ENCODE data around the gene PLIN3.
"Not testable (repeated sequence)": the region's sequence is repeated elsewhere in the genome, so short reads cannot be mapped to it uniquely, and the experiment has no call there.

The PLIN3 gene

DNA sequence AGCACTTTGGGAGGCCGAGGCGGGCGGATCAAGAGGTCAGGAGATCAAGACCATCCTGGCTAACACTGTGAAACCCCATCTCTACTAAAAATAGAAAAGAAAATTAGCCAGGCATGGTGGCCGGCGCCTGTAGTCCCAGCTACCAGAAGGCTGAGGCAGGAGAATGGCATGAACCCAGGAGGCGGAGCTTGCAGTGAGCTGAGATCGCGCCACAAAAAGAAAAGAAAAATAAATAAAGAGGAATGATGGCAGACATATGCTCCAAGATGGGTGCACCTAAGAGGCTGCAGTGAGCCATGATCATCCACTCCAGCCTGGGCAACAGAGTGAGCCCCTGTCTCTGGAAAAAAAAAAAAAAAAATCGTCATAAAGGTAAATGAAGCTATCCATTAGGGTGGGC is 21.5 kb downstream of the PLIN3 start:
- not testable (repeated sequence) for DNase-seq

DNA sequence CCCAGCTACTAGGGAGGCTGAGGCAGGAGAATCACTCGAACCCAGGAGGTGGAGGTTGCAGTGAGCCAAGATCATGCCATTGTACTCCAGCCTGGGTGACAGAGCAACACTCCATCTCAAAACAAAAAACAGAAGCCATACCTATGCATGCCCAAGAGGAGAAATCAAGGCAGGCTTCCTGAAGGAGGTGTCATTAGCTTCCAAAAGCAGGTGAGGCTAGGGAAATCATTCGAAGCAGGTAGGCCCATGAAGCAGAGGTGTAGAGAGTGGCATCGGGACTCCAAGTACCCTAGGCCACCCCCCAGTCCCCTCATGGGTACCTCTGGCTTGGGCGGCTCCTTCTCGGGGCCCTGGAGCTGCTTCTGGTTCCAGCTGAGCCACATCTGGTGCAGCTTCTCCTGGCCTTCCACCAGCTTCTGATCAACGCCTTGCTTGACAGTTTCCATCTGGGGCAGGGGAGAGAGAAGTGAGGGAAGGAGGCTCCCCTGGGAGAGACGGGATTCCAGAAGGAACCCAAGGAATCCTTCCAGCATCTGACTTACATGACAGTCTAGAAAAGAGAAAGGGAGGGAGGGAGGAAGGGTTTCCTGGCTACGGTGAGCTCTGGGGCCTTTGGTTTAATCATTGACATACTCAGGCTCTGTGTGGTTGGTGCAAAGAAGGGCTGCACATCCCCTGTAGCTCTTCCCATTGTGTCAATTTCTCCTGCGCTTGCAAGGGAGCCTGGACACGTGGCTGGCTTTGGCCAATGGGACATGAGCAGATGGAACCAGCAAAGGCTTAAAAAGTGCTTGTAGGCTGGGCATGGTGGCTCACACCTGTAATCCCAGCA is 22.9 kb downstream of the PLIN3 start:
- DNase-seq: no peak

DNA sequence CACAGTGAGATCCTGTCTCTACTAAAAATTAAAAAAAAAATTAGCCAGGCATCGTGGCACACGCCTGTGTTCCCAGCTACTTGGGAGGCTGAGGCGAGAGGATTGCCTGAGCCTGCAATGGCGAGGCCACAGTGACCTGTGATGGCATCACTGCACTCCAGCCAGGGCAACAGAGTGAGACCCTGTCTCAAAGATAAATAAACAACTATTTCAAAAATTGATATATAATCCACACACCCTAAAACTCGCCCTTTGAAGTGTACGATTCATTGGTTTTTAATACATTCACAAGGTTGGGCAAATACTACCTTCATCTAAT is 23.9 kb downstream of the PLIN3 start:
- no peak for DNase-seq

DNA sequence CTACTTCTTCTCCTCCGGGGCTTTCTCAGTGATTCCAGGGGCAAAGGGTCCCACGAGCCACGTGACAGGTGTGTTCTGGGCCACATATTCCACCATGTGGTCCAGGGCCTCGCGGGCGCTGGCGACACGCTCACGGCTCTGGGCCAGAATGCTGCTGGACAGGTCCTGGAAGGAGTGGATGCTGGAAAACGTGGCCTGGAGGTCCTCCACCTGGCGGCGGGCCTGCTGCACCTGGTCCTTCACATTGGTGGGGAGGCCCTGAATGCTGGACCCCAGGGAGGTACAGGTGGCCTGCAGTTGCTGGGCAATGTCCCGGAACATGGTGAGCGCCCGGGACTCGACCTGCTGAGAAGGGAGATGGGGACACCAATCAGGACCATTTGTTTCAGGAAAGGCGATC is 28.3 kb downstream of the PLIN3 start:
- no peak for DNase-seq

DNA sequence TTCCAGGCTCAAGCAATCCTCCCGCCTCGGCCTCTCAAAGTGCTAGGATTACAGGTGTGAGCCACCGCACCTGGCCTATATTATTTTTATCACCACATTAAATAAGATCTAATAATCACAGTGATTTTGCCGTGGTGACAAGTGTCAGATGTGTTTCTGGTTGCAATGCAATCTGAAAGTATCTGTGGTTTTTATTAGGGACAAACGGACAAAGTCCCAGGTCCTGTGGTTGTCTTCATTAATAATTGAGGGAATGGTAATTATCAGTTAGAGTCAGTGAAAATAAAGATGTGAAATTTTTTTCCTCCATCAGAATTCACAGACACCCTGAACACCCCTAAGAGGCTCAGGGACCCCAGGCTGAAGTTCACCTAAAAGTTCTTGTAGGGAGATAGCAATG is 34.7 kb downstream of the PLIN3 start:
- no peak for DNase-seq

DNA sequence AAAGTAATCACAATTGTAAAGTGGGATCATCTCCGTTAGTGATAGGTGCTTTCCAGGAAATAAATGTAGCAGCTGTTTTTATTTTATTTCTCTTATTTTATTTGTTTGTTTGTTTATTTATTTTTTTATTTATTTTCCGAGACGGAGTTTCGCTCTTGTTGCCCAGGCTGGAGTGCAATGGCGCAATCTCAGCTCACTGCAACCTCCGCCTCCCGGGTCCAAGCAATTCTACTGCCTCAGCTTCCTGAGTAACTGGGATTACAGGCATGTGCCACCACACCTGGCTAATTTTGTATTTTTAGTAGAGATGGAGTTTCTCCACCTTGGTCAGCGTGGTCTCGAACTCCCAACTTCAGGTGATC is 35.5 kb downstream of the PLIN3 start:
- not testable (repeated sequence) for DNase-seq

DNA sequence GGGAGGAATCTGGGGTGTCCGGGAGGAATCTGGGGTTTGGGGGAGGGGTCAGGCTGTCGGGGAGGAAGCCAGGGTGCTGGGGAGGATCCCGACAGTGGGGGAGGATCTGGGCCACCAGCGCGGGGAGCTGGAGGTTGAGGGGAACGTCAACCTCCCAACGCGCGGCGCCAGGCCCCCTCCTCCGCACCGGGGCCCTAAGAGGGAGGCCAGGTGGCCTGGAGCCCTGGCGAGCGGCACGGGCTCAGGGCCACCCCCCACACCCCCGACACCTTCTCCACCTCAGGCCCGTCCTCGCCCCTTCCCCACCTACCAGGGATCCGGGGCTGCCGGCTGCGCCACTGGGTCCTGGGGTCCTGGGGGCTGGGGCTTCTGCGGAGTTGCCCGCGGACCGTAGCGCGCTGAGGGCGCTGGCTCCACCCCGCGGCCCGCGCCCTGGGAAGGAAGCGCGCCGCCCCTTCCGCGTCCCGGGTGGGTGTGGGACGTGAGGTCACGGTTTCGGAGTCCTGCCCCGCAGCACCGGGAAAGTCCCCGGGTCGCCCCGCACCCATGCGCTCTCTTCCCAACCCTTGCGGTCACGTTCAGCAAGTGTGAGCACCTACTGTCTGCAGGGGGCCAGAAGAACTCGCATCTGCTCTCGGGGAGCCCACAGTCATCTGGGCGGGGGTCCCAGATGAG is 36.0 kb downstream of the PLIN3 start, which contains the start of gene TICAM1:
TSS of gene TICAM1 (minus strand) at position 409 of the 675 bp plus-strand sequence. CDS start 13,335 bp downstream, outside the sequence.
- DNase-seq: peak; percentile 31 to 55 (median 50)

DNA sequence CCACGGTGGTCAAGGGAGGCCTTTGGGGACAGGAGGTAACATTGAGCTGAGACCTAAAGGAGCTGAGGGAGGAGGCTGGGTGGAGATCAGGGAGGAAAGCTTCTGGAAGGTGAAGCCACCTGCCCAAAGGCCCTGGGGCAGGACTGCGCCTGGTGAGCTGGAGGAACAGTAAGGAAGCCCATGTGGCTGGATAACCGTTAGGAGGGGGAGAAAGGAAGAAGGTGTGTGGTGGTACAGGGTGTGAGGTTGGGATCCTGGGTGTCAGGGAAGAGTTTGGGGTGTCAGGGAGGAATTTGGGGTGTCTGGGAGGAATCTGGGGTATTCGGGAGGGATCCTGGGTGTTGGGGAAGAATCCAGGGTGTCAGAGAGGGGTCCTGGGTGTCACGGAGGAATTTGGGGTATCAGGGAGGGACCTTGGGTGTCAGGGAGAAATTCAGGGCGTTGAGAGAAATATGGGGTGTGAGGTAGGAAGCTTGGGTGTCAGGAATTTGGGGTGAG is 36.6 kb downstream of the PLIN3 start:
- no peak for DNase-seq

DNA sequence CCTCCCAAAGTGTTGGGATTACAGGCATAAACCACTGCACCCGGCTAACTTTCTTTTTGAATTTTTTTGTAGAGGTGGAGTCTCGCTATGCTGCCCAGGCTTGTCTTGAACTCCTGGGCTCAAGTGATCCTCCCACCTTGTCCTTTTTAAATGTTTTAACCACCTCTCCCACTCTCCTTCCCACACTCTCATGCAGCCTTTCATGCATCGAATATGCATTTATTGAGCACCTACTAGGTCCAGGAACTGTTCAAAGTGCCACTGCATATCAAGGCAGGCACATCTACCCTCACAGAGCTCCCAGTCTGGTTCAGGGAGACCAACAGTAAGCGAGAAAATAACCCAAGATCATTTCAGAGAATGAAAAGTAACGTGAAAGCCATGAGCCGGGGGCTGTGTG is 37.1 kb downstream of the PLIN3 start:
- DNase-seq: no peak

DNA sequence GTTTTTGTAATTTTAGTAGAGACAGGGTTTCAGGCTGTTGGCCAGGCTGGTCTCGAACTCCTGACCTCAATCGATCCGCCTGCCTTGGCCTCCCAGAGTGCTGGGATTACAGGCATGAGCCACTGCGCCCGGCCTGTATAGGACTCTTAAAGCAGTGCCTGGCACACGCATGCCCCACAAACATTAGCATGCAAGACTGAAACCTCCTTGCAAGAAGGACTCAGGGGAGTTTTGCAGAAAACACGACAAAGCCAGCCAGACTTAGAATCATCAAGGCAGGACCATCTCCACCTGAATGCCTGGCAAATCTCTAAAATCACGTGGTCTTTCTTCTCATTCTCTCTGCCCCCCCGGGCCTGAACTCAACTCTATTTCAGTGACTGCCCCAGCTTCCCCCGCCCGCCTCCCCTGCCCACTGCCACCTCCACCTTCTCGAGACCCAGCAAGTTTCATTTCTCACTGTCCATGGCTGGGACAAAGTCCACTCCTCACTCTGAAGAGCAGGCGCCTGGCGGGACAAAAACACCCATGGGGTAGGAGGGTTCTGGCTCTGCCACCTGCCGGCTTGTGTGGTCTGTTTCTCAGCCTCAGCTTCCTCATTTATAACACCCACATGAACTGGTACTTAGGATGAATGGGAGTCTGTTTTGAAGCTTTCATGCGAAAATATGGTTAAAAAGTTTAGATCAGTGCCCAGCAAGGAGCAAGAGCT is 38.3 kb downstream of the PLIN3 start:
- DNase-seq: no peak

DNA sequence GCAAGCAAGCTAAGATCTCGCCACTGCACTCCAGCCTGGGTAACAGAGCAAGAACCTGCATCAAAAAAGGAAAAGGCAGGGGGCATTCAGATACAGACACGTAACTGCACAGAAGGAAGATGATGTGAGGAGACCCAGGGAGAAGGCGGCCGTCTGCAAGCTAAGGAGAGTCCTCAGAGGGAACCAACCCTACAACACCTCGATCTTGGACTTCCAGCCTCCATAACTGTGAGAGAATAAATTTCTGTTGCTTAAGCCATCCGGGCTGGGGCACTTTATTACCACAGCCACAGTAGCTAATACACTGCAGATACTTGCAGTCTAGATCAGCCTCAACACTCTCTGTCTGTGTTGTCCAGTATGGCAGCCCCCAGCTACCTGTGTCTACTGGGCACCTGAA is 43.9 kb downstream of the PLIN3 start:
- no peak for DNase-seq

DNA sequence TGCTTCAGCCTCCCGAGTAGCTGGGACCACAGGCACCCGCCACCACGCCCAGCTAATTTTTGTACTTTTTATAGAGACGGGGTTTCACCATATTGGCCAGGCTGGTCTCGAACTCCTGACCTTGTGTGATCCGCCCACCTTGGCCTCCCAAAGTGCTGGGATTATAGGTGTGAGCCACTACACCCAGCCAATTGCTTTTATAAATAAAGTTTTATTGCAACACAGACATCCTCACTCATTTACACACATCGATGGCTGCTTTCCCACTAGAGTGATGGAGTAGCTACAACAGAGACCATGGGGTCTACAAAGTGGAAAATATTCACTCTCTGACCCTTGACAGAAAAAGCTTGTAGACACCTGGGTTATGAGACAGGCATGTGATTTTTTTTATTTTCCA is 45.1 kb downstream of the PLIN3 start:
- DNase-seq: not testable (repeated sequence)

DNA sequence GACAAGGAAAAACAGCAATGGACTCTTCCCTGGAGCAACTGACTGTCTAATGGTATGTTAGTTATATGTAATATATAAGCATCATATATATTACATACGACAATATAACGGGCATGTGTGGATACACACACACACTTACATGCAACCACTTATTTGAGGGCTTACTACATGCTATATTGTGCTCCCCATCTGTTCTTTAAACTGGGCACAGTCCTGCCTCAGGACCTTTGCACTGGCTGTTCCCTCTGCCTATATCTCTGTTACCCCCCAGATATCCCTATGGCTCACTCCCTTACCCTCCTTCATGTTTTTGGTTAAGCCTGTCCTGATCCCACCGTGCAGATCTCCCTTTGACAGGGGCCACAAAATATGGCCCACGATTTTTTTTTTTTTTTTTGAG is 46.2 kb downstream of the PLIN3 start:
- no peak for DNase-seq

DNA sequence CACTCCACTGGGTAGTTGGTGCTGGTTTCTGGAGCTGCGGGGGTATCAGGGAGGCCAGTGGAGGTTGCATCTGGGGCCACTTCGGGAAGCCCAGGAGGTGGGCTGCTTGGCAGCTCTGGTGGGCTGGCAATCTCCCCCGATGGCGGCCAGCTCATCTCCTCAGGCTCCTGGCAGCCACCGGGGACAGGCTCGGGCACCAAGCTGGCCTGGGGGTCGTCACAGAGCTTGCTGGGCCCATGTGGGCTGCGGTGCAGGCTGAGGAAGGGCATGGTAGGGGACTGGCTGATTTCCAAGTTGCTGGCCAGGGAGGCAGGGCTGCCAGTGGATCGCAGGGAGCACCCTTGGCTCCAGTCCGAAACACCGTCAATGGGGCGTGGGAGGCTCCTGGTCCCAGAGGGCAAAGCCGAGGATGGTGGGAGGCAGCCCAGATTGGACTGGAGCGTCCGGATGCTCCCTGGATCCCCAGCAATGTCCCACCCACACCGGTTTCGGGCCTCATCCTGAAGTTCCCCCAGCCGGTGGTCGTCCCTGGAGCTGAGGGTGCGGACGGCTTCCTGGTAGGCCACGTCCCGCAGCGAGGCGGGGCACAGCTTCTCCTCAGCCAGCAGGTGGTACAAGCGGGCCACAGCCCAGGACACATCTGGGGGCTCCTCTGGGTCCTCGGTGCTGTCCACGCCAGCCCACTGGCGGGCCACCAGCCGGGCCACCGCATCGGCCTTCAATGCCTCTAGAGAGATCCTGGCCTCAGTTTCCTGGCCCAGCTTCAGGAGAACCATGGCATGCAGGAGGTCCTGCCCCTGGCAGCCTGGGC is 49.8 kb downstream of the PLIN3 start:
- DNase-seq: no peak

DNA sequence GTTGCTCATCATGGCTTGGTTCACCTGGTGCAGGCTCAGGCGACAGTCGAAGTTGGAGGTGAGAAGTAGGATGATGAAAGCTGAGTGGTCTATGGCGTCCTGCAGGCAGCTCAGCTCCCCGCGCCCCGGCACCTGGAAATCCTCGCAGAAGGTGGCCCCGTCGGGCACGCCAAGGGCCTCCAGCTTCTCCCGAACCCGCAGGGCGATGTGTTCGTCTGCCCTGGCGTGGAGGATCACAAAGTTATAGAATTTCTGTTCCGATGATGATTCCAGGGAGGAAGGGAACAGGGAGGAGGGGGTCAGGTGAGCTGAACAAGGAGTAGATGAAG is 50.6 kb downstream of the PLIN3 start:
- DNase-seq: no peak

DNA sequence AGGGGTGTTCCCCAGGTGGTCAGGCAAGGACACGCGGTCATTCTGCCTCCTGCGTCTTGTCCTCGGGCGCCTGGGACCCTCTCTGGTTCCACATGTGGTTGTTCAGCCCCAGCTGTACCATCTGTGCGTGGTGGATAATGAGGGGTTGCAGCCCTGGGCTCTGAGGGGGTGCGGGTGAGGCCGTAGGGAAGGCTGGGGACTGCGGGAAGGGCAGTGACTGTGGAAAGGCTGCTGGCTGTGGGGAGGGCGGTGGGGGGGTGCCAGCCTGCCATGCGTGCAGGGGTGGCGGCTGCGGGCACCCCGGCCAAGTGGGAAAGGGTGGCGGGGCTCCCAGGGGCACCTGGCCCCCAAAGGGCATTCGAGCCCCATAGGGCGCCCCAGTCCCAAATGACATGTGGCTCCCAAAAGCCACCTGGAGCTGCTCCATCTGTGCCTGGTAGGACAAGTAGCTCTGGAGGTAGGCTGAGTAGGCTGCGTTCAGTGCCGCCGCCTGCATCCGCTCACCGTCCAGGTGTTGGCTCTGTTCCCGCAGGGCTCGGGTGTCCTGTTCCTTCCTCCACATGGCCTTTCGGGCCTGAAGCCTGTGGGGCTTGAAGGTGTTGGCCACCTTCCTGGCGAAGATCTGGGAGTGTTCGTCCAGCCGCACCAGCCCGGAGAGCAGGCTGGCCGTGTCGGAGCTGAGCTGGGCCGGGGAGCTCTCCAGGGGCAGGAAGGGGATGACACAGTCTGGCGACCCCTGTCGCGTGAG is 51.1 kb downstream of the PLIN3 start:
- DNase-seq: no peak

DNA sequence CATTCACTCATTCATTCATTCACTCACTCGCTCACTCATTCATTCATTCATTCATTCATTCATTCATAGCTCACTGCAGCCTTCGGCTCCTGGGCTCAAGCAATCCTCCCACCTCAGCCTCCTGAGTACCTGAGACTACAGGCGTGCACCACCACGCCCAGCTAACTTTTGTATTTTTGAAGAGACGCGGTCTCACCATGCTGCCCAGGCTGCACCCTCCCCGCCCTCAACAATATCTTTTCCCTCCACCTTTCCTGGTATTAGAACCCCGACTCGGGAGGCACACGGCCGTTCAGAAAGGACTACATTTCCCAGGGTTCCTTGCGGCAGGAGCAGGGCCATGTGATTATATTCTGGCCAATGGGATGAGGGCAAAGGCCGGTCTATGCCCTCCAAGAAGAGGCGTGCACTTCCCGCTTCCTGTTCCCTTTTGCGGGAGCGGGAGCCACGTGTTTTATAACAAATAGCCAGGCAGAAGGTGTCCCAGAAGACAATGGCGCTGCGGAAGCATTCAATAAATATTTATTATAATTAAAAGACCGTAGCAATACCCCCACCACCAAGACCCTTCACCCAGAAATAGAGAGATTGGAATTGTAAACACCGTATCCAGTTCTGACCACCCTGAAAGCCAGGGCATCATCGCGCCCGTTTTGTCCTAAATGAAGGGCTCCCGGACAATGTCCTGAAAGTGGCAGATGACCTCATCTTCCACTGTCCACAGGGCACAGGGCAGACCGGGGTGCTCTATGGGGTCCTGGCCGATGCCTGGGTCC is 51.9 kb downstream of the PLIN3 start:
- DNase-seq: peak; percentile 30 to 61 (median 48)

DNA sequence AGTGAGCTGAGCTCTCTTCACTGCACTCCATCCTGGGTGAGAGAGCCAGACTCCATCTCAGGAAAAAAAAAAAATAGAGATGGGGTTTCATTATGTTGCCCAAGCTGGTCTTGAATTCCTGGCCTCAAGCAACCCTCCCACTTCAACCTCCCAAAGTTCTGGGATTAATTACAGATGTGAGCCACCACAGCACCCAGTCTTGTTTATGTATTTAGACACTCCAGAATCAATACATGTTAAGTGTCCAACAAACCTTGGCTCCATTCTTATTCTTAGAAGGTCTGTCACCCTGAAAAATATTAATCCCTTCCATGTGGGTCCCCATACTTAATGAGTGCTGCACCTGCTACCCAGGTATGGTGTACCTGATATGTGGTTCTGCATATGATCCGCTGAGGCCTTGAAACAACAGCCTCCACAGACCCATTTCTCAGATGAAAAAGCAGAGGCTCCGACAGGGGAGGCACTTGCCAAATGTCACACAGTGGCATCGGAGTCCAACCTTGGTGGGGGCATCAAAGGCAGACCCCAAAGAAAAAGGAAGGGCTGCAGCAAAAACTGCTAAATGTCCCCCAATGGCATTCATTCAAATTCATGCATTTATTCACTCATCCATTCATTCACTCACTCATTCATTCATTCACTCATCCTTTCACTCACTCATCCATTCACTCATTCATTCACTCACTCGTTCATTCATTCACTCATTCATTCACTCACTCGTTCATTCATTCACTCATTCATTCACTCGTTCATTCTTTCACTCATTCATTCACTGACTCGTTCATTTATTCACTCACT is 52.6 kb downstream of the PLIN3 start:
- no peak for DNase-seq

DNA sequence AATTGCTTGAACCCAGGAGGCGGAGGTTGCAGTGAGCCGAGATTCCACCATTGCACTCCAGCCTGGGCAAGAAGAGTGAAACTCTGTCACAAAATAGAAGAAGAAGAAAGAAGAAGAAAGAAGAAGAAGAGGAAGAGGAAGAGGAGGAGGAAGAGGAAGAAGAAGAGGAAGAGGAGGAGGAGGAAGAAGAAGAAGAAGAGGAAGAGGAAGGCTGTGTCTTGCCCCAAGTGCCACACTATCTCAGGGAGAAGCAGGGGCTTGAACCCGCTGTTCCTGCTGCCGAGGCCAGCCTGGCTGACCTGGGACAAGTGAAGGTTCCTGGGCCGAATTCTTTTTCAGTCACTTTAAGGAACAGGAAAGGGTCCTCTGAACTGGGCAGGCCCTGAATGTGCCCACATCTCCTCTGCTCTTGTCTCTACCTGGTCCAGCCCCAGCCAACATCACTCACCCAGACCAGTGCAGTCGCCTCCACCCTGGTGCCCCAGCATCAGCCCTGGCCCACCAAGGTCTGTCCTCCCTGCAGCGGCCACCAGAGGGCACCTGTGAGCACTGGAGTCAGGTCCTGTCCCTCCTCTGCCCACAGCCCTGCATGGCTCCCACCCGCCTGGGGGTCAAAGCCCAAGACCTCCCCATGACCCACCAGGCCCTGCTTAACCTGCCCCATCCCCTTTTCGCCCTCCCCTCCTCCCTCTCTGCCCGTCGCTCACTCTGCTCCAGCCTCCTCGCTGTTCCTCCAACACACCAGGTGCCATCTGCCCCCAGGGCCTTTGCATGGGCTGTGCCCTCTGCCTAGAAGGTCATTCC is 55.9 kb downstream of the PLIN3 start:
- peak; percentile 73 to 97 (median 86) for DNase-seq

DNA sequence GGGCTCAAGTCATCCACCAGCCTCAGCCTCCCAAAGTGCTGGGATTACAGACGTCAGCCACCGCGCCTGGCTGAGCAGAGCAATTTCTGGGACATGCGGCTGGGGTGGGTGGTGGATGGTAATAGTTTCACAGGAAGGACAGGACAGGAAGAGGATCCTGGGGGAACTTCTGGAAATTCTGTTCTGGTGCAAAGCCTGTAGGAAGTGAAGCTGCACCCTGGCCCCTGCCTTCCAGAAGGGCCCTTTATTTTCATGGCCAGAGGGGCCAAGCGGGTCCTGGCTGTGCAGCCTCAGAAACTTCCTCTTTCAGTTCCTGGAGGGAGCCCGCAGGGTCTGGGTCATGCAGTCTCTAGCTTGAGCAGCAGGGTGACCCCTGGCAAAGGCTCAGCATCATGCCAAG is 60.3 kb downstream of the PLIN3 start:
- no peak for DNase-seq
